KBM-7 (cell line): ENCODE measurements around the gene OR5L2.
"Not testable (repeated sequence)": the region's sequence is repeated elsewhere in the genome, so short reads cannot be mapped to it uniquely, and the experiment has no call there.

ENCODE experiments used
- DNase-seq: peaks from one replicate; pipeline ENCODE4 v3.0.0-alpha.2; 2015
- in situ Hi-C: fragments of 300-500 bp; cut with MboI; formaldehyde crosslinking; loops from 2 replicates; pipeline ENCODE4 v1.14.3; 2020; ENCODE audit warnings: low sequenced_read_pairs, low pct_unique_long_range_greater_than_20kb, mixed read lengths

The OR5L2 gene

GRCh38 chr11:55826919-55827318 is at the start of gene OR5L2:
OR5L2 (plus strand) TSS chr11:55827219; CDS start chr11:55827219, 0 bp downstream.
- no peak for DNase-seq
- in situ Hi-C loops: no loop called here

GRCh38 chr11:55791606-55792005 is 35.4 kb upstream of the OR5L2 start:
- DNase-seq: no peak
- in situ Hi-C loops: no loop called here

- no peak for DNase-seq
- in situ Hi-C loops: no loop called here
Observed at GRCh38 chr11:55793321-55793720, 33.7 kb upstream of the OR5L2 start.

GRCh38 chr11:55795256-55795655 is 31.8 kb upstream of the OR5L2 start, which contains the start of gene OR5D14:
OR5D14 (plus strand) TSS chr11:55795556; CDS start chr11:55795556, 0 bp downstream.
- in situ Hi-C loops: no loop called here
- DNase-seq: no peak

- no peak for DNase-seq
- in situ Hi-C loops: no loop called here
Observed at GRCh38 chr11:55806248-55806647, 20.8 kb upstream of the OR5L2 start.

GRCh38 chr11:55811067-55811466 is 16.0 kb upstream of the OR5L2 start, which contains the start of gene OR5L1:
OR5L1 (plus strand) TSS chr11:55811367; CDS start chr11:55811467, 100 bp downstream.
- DNase-seq: no peak
- in situ Hi-C loops: no loop called here

- DNase-seq: no peak
- in situ Hi-C loops: no loop called here
Observed at GRCh38 chr11:55819330-55819729, 7.7 kb upstream of the OR5L2 start, which contains the start of gene OR5D18. OR5D18 (plus strand) TSS chr11:55819630; CDS start chr11:55819630, 0 bp downstream.

GRCh38 chr11:55838452-55838851 is 11.4 kb downstream of the OR5L2 start, which contains the start of gene OR5D16:
OR5D16 (plus strand) TSS chr11:55838752; CDS start chr11:55838752, 0 bp downstream.
- DNase-seq: no peak
- in situ Hi-C loops: no loop called here

- no peak for DNase-seq
- in situ Hi-C loops: no loop called here
Observed at GRCh38 chr11:55847453-55847852, 20.4 kb downstream of the OR5L2 start.

- in situ Hi-C loops: no loop called here
- no peak for DNase-seq
Observed at GRCh38 chr11:55849037-55849436, 22.0 kb downstream of the OR5L2 start.

GRCh38 chr11:55852141-55852540 is 25.1 kb downstream of the OR5L2 start:
- DNase-seq: no peak
- in situ Hi-C loops: no loop called here

- in situ Hi-C loops: no loop called here
- DNase-seq: no peak
Observed at GRCh38 chr11:55854704-55855103, 27.7 kb downstream of the OR5L2 start.

GRCh38 chr11:55867354-55867753 is 40.3 kb downstream of the OR5L2 start:
- DNase-seq, in situ Hi-C loops: not testable (repeated sequence)

- DNase-seq, in situ Hi-C loops: not testable (repeated sequence)
Observed at GRCh38 chr11:55872731-55873130, 45.7 kb downstream of the OR5L2 start.

- in situ Hi-C loops: not testable (repeated sequence)
Observed at GRCh38 chr11:55873146-55873545, 46.1 kb downstream of the OR5L2 start.

More at GRCh38 chr11:55873146-55873545, 46.1 kb downstream of the OR5L2 start:
- DNase-seq: not testable (repeated sequence)
